ENCODE results near the gene ABCF2.

Gene ABCF2

DNA sequence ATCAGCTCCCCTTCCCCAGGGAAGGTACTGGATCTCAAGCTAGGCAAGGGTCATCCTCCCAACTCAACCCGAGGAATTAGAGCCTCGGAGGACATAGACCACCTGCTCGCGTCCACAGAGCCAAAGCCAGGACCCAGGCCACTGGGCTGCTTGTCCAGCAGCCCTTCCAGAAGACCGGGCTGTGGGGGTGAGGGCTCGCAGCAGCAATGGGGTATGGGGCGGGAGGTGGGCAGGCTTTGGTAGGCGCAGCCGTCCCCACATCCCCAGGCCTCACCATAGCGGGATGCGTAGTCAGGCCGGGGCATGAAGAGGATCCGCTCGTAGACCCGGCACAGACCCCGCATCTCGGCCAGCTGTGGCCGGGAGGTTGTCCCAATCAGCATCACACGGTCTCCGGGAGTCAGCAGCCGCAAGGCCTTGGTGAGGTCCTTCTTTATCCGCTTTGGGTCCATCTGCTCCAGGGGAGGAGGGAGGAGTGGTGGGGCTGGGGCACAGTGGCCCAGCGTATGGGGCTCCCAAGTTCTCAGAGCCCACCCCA lies 34.9 kb downstream of the ABCF2 start:
- DNase-seq = no peak

DNA sequence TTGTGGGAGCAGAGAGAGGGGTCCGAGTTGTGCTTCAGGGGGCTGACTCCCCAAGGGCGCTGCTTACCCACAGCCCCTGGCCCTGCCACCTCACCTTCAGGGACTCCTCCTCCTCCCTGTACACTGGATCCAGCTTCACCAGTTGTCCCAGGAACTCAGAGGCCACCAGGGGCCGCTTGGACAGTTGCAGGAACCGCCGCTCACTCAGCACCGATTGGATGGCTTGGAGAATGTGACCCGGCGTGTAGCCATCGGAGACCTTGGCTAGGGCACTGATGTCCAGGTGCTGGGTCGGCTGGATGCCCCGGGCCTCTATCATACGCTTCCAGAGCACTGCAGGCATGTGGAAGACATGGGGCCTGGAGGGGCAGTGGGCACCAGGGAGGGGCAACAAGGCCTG lies 35.5 kb downstream of the ABCF2 start:
- no peak for DNase-seq

DNA sequence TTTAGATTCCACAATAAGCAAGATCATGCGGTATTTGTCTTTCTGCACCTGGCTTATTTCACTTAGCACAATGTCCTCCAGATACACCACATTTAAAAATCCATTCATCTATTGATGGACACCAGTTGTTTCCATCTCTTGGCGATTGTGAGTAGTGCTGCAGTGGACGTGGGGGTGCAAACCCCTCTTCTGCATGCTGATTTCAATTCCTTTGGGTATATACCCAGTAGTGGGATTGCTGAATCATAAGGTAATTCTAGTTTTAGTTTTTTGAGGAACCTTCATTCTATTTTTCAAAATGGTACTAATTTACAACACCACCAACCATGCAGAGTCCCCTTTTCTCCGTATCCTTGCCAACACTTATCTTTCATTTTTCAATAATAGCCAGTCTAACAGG lies 38.0 kb downstream of the ABCF2 start:
- no peak for DNase-seq

DNA sequence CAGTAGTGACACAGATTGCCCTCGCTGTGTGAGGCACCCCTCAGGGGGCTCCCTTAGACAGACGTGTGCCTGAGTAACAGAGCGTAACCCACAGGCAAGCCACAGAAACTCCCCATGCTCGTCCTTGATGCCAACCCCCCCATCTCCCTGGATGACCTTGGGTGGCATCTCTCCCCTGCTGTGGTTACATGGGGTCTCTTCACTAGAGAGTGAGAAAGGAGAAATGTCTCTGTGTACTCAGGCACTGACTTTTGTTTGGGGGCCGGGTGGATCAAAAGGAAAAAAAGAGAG lies 38.8 kb downstream of the ABCF2 start:
- DNase-seq = no peak

DNA sequence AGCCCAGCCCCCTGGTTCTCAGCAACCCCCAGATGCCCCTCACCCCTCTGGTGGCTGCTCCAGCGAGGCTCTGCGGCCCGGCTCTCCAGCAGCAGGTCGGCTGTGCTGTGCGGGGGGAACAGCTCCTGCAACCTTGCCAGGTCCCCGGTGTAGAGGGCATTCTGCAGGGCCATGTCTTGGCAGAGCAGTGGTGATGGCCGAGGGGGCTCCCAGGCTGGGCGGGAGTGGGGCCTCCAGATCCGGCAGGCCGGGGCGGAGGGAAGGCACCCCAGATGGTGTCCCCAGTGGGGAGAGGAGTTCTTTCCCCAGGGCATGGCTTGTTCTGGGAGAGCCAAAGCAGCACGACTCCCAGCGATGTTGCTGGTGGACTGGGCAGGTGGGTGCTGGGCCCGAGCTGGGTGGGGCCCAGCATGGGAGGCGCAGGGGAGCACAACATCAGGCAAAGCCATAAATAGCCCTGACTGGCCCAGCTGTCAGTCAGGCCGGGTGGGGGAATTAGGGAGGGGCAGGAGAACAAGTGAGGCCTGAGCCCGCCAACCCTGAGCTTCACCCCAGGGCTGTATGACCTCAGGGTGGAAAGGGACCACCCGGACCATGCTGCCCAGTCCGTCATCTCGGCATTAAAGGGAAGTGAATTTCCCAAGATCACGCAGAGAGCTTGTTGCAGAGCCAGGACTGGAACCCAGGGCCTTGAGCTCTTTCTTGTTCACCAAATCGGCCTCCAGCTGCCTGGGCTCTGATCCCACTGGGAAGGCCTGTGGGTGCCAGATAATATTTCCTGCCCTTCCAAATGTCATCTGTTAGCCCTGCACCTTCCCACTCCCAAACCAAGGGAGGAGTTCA lies 39.4 kb downstream of the ABCF2 start:
- DNase-seq = no peak

DNA sequence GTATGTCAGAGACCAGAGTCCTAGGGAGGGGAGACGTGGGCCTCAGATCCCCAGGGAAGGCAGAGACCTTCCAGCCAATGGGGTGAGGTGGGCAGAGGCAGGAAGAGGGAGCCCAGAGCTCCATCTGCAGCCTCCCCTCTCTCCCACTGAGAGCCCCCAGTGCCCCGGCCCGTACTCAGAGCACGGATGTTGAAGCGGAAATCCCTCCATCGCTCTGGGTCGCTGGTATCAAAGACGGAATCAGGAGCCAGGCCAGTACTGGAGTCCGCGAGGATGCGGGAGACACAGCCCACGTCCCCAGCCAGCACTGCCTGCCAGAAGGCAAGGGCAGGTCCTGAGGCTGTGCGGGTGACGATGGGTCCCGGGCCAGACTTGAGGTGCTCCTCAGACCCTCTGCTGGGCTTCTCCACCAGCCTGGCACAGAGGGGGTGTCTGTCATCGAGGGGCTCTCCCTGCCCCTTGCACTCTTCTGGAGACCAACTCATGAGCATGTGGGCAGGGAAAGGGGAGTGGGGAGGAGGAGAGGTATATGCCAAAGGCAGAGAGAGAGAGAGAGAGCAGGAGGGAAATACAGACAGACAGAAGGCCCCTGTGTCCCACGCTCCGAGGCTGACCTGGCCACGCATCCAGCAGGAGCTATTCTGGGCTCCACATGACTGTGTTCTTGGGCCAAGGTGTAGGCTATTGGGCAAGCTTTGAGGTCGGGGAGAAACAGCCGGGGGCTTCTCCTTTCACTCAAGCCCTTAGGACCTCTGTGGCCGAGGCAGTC lies 40.2 kb downstream of the ABCF2 start, which contains the start of gene ASB10:
Gene ASB10 (minus strand): TSS at position 611 of the 769 bp plus-strand sequence. CDS start 120 bp downstream, at position 491.
- no peak for DNase-seq

DNA sequence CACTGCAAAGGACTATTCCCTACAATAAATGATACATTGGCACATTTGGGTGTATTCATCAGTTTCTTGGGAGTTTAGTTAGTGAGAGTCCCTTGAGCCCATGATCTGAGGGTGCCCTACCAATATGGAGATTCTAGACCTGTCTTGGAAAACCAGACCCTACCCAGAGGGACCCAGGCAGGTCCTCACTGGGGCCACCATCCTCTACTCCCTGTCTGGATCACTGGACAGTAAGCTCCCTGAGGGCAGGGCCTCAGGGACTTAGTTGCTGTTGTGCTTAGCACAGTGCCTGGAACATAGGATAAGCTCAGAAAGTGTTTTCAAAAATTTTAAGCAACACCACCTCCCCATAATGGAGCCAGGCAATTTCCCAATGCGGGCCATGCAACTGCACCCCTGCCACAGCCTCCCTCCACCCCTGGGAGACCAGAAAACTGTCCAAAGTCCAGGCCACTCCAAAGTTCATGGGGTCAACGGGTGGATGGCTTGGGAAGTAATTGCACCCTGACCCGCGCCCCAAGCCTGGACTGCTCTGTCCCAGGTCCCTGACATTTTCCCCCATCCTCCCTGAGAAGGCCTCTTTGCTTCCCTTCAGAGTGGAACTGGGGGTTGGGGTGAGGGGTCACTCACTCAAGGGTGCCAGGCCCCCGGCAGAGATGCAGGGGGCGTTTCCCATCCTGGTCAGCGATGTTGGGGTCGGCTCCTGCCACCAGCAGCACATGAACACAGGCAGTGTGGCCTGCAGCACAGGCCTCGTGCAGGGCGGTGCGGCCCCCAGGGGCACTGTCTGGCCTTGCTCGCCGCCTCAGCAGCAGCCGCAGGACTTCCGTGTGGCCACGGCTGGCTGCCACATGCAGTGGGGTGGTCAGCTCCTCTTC lies 41.0 kb downstream of the ABCF2 start:
- DNase-seq = no peak

DNA sequence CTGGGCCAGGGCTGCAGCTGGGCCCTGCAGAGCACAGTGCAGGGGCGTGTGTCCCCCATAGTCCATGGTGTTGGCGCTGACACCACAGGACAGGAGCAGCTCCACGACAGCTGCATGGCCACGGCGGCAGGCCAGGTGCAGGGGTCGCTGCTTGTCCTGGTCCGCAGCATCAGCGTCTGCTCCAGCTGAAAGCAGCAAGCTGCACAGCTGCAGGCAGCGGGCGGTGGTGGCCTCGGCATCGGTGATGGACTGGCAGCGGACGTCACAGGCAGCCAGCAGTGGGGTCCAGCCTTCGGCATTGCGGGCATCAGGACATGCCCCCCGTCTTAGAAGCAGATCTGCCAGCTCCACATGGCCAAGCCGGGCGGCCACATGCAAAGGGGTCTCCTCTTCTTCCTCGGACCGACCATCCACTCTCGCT lies 46.0 kb downstream of the ABCF2 start:
- DNase-seq = no peak

DNA sequence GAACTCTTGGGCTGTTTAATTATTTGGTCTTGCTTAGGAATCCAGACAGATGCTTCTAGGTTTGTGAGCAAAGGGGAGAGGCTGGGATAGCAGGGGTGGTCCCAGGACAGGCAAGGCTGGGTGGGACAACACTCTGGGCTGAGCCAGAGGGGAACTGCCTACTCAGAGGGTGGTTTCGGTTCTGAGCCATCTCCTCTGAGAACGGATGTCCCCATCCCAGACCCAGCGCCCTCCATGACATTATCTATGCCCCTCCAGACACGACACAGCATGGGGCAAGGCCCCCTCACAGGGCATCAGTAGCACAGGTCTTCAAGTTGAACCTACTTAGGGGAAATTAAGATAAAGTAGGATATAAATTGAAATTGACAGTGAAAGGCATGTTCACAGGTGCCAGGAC lies 47.1 kb downstream of the ABCF2 start:
- DNase-seq = no peak

DNA sequence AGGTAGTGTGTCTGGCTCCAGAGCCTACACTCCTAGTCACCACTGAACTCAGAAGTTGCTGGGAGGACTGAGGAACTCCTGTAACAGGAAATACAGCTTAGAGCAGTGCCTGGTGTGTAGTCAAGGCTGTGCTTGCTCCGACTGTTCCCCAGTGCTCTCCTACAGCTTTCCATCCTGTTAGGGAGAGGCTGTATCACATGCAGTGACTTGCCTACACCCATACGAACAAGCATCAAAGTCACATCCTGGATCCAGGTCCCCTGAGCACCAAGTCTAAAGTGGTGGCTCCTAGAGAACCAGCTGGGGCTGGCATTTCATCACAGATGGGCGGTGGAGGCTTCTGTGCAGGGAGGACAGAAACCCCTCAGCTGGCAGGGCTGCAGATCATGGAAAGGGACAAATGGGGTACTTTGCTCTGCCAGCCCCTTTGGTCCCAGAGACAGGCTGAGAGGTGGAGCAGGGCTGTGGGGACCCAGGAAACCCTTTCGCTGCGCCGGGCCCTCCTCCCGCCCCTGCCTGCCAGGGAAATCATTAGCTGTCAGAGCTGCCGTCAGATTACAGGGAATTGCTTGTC lies 47.6 kb downstream of the ABCF2 start:
- DNase-seq = no peak

DNA sequence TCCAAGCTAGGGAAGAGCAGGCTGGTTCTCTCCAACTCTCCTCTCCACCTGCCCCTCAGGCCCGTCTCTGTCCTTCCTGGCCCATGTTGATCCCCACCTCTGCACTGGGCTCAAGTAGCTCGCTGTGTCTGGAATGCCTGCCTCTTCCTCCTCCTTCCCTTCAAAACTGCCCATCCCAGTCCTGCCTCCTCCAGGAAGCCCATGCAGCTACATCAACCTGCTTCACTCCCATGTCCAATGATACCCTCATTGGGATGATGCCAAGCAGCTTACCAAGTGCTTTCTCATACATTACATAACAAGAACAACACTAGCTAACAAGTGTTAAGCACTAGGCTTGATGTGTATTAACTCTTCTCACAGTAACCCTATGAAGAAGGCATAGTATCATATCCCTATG lies 48.2 kb downstream of the ABCF2 start:
- no peak for DNase-seq

DNA sequence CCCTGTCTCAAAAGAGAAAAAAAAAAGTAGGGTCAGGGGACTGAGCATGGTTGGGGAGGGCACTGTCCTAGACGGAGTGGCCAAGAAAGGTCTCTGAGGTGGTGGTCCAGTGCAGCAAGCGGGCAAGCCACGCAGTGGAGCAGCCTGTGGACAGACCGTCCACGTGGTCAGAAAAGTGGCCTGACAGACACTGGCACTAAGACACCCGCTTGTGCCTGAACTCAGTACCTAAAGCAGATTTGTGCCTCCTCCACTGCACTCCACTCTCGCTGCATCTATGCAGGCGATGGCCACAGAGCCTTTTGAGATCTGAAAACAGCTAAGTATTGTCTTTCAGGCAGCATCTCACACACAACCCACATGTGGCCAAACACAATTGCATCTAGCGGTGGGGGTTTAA lies 48.8 kb downstream of the ABCF2 start:
- DNase-seq = no peak

DNA sequence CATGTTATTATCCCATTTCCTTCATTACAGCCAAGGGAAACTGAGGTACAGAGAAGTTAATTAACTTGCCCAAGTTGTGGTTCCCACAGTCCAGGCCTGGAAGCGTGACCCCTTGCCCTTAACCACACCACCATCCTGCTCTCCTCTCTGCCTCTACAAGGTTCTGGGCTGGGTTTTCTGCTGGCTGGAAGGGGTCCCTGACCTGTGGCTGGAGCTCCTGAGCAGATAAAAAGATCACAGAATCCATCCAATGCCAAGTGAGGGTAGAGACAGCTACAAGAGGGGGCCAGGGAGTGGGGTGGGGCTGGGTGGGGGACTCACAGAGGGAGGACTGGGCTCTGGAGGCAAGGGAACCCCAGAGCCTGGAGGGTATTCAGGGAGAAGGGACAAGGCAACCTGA lies 49.7 kb downstream of the ABCF2 start:
- DNase-seq = no peak

DNA sequence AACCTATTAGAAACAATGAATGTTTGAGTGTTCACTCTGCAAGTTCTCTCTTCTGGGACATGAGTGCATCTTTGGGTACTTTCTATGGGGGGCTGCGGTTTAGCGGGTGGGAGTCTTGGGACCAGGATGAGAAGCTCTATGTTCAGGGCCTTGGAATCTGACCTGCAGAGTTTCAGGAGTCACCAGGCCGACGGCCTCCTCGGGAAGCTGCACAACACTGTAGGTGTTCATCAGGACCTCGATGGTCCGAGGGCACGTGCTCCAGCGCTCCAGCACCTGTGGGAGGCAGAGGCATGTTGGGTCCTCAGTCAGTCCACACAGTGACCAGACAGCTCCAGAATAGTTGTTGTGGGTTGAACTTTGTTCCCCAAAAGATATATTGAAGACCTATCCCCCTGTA lies 50.6 kb downstream of the ABCF2 start:
- DNase-seq = no peak

DNA sequence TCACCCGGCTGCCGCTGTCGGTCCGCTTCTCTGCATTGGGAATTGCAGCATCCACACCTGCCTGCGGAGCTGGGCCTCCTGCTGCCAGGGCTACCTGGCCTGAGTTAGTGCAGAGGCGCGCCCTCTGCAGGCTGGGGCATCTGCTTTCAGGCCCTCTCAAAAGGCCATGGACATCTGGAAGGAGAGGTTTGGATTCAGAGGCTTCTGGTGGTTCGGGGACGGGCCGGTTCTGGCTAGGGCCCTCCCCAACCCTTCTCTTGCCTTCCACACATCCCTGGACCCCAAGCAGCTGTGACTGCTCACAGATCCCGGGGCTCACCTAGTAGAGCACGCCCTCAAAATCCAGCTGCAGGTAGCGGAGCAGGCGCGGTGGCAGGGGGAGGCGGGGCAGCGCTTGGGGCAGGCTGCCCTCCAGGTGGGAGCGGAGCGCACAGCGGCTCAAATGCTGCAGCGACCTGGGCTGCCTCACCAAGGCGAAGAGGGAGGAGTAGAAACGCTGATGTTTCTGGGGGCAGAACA lies 51.2 kb downstream of the ABCF2 start:
- DNase-seq = no peak

DNA sequence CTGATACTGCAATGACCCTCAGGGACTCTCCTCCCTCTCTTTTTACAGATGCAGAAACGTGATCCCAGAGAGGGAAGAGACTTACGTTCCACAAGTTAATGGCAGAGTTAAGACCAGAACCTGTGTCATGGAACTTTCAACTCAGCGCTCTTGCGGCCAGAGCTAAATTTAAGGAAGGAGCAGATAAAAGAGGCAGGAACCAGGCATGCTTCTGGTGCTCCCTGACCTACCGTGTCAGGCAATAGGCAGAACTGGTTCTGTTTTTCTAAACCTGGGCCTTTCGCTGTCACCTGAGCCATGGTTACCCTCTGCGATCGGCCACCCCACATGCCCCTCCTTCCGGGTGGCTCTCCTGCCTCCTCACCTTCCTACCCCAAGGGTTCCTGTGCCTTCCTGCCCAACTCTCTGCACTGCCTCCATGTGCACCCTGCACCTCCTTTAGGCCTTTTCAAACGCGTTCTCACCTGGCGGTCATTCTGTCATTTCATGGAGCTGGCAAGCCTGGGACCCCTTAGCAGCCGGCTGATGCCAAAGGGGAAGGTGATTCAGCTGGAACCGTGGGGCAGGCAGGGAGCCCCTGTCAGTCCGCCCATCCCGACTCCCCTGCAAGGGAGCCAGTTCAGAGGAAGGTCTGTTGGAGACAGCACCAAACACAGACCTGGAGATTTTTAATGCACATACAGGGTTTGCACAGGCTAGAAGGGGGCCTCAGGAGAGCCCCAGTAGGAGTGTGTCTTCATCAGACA lies 51.8 kb downstream of the ABCF2 start:
- no peak for DNase-seq

DNA sequence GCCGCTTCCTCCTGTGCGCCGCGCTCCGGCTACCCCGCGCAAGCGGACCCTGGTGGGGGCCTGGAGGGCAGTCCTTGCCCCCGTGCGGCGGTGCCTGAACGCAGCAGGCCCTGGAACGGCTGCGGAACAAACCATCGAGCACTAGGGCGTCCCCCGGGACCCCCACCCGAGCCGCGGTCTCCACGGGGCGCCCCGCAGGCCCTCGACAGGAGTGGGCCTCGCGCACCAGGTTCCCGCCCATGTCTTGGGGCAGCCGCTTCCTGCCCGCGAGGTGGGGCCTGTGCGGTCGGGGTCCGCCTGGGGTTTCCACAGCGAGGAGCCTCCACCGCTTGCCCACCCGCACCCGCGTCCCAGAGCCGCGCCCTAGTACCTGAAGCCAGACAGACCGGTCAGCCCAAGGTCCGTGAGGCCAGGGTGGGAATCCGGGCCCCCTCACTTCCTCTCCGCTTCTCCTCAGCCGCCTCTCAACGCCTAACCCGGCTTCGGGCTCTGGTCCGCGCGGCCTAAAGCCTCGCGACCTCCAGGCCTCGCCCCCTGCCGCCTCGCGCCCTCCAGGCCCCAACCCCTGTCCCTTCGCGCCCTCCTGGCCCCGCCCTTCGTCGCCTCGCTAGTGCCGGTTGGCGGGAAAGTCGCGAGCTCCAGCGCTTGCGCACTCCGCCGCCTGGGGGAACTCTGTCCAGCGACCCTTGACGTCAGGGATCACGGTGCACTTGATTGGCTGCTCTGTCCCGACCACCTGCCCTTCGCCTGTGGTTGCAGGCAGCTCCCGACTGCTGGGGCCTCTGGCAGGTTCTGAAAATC lies 52.6 kb downstream of the ABCF2 start:
- DNase-seq = peak; percentile 41

DNA sequence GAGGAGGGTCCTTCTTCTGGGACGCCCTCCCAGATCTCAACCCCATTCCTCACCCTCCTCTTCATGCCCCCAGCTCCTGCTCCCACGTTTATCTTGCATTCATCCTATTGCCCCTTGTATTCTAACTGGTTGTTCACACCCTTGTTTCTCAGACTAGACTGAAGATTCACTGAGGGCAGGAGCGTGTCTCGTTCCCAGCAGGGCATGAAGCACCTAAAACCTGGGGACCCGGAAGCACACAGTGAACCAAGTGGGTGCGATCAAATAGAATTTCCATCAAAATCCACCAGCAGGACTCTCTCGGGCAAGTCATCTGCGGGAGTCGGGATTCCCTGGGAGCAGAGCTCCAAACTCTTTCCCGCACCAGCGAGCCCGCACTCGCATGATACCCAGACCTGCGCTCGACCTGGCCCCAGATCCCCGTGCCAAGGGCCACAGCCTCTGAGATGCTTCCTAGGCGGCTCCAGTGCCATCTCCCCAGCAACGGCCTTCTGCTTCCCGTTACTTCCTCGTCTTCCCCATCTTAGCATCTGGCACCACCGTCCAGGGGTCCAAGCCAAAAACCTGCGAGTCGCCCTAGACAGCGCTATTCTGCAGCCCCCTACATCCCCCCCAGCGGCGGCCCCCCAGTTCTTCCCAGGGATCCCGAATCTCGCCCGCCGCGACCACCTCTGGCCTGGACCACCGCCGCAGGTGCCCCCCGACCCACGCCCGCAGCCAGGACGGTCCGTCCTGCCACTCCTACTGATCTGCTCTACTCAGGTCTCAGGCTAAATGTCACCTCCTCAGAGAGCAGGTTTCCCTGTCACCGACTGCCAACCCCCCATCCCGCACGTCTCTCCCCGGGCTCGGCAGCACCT lies 53.4 kb downstream of the ABCF2 start:
- no peak for DNase-seq

DNA sequence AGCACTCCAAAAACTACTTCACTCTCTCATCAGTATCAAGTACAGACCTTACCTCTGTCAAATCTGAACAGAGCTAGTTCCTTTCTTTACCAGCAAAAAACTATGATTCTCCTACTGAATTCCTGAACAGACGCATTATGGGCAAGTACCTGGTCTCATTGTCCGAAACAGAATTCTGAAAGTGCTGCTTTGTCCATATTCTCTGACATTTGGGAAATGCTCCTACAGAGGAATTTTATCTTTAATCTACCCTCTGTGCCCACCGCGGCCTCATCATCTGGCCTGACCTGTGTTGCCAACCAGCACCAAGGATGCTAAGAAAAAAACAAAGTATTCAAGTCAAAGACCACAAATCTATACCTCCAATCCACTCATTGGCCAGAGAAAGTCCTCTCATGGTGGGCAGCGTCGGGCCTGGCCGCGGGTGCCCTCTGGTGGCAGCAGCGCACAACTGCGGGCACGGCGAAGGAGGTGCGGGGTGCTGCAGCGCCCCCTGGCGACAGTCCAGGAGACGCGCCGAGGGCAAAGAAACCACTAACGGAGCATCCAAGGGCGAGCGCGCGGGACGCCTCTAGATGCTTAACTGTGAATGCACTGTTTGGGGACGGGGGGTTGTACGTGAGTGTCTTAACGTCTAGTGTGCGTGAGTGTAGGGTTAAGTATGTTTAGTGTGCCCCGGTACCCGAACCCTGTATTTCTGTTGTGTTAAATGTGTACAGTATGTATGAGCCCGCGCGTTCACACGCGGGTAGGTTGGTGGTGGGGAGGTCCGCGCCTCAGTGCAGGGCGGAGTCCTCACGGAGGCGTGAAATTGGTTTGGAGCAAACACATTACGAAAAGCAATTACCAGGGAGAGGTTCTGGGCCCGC lies 54.5 kb downstream of the ABCF2 start:
- DNase-seq = peak; percentile 77

Measured in CD4-positive, alpha-beta T cell treated with Interferon gamma for 1 hour (primary cell).